HL-60 (cell line): Measurements from ENCODE around the gene INSM1.

Experiments used
- DNase-seq, 2 experiments: peaks; one replicate each; pipeline ENCODE4 v3.0.0-alpha.2; 2010 to 2020; ENCODE audit warnings: low read depth in 1 of 2, low spot score in 1 of 2
- H3K27ac ChIP-seq: fragments of 250-450 bp; sonication (Bioruptor Pico); replicated peaks from 2 replicates; pipeline ENCODE4 v1.5.1; 2020; ENCODE audit warnings: mild to moderate bottlenecking, moderate library complexity
- H3K27me3 ChIP-seq: fragments of 250-450 bp; sonication (Bioruptor Pico); 2 replicates; pipeline ENCODE4 v1.5.1; 2021; ENCODE audit warnings: mild to moderate bottlenecking, moderate library complexity; ENCODE audit not compliant: insufficient read depth, poor library complexity, severe bottlenecking
- H3K4me3 ChIP-seq: replicated peaks from 2 replicates; pipeline ENCODE4 v1.5.1; 2011; ENCODE audit warnings: mild to moderate bottlenecking, control low read depth, low read length; ENCODE audit not compliant: insufficient read depth
- CTCF ChIP-seq: IDR thresholded peaks from one replicate; pipeline ENCODE4 v1.5.1; 2011; ENCODE audit warnings: low read length, control low read depth, inconsistent platforms; ENCODE audit not compliant: insufficient read depth
- GABPA ChIP-seq: IDR thresholded peaks from 2 replicates; pipeline ENCODE4 v1.6.1; 2012; ENCODE audit warnings: low read depth
- POLR2AphosphoS5 ChIP-seq: IDR thresholded peaks from 2 replicates; pipeline ENCODE4 v1.6.1; 2012; ENCODE audit warnings: low read depth
- SPI1 ChIP-seq: IDR thresholded peaks from 2 replicates; pipeline ENCODE4 v1.6.1; 2012; ENCODE audit warnings: low read depth, mild to moderate bottlenecking, borderline replicate concordance
- long read RNA-seq: library from polyadenylated mRNA; unstranded; transcript quantifications from one replicate; pipeline ENCODE4 v2.0.0, GENCODE V29; 2020
- TF ChIP-seq, protein P1 (sequence below): IDR thresholded peaks from 2 replicates; pipeline ENCODE4 v1.6.1; 2012; ENCODE audit warnings: low read depth; ENCODE audit not compliant: insufficient replicate concordance

INSM1 gene, protein sequence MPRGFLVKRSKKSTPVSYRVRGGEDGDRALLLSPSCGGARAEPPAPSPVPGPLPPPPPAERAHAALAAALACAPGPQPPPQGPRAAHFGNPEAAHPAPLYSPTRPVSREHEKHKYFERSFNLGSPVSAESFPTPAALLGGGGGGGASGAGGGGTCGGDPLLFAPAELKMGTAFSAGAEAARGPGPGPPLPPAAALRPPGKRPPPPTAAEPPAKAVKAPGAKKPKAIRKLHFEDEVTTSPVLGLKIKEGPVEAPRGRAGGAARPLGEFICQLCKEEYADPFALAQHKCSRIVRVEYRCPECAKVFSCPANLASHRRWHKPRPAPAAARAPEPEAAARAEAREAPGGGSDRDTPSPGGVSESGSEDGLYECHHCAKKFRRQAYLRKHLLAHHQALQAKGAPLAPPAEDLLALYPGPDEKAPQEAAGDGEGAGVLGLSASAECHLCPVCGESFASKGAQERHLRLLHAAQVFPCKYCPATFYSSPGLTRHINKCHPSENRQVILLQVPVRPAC
- long read RNA-seq: 0 reads

DNA sequence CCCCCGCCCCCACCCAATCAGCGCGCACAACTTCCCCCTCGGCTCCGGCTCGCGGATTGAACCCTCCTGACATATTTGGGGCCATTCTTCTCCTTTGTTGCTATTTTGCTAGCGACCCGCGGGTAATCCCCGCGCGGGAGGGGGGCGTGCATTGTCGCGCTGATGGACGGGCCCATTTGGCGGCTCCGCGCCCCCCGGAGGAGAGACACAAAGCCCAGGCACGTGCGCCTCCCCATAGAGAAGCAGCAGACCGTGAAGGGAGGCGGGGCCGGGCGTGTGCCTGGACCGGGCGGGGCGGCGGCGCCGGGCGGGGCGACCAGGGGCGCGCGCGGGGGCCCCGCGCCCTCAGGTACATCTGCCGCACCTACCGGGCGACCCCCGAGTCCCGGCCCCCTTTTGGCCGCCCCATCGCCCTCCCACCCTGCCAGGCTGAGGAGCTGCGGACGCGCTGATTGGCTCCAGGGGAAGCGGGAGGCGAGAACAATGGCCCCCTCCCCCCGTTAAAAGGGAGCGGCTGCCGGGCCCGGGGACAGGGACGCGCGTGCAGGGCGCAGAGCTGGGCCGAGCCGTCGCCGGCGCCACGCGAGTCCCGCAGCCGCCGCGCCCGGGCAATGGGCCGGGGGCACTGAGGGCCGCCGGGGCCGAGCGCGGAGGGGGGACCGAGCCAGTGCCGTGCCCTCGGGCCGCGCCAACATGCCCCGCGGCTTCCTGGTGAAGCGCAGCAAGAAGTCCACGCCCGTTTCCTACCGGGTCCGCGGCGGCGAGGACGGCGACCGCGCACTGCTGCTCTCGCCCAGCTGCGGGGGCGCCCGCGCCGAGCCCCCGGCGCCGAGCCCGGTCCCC is at the start of gene INSM1:
TSS of gene INSM1 (plus strand) at position 530 of the 843 bp plus-strand sequence. CDS start at position 694, 164 bp downstream.
- Histone ChIP-seq H3K27me3 (peaks cover 78% of the 10 kb centered on the region), H3K4me3 (peak within 1 kb of the TSS; percentile 35), H3K27ac (no peak within 1 kb of the TSS)
- TF ChIP-seq SPI1 (no peak), CTCF (no peak), GABPA (no peak), POLR2AphosphoS5 (no peak)
- TF ChIP-seq, protein P1, sequence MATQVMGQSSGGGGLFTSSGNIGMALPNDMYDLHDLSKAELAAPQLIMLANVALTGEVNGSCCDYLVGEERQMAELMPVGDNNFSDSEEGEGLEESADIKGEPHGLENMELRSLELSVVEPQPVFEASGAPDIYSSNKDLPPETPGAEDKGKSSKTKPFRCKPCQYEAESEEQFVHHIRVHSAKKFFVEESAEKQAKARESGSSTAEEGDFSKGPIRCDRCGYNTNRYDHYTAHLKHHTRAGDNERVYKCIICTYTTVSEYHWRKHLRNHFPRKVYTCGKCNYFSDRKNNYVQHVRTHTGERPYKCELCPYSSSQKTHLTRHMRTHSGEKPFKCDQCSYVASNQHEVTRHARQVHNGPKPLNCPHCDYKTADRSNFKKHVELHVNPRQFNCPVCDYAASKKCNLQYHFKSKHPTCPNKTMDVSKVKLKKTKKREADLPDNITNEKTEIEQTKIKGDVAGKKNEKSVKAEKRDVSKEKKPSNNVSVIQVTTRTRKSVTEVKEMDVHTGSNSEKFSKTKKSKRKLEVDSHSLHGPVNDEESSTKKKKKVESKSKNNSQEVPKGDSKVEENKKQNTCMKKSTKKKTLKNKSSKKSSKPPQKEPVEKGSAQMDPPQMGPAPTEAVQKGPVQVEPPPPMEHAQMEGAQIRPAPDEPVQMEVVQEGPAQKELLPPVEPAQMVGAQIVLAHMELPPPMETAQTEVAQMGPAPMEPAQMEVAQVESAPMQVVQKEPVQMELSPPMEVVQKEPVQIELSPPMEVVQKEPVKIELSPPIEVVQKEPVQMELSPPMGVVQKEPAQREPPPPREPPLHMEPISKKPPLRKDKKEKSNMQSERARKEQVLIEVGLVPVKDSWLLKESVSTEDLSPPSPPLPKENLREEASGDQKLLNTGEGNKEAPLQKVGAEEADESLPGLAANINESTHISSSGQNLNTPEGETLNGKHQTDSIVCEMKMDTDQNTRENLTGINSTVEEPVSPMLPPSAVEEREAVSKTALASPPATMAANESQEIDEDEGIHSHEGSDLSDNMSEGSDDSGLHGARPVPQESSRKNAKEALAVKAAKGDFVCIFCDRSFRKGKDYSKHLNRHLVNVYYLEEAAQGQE: no peak
- no peak for DNase-seq

GRCh38 chr20:20318365-20319161 is 49.3 kb upstream of the INSM1 start:
- Histone ChIP-seq H3K27ac (peak overlapping the region; percentile 73), H3K4me3 (no peak overlapping the region), H3K27me3 (no peaks in the 10 kb centered on the region)
- DNase-seq: peak; percentile 82 to 89
- TF ChIP-seq CTCF: no peak
- no peak for TF ChIP-seq SPI1
- no peak for TF ChIP-seq POLR2AphosphoS5

- H3K27ac ChIP-seq: no peak overlapping the region
- DNase-seq: no peak
- no peak for TF ChIP-seq SPI1
- TF ChIP-seq, protein P1: no peak
- TF ChIP-seq GABPA: no peak
- TF ChIP-seq POLR2AphosphoS5: no peak
- TF ChIP-seq CTCF: no peak
- no peak overlapping the region for H3K4me3 ChIP-seq
- no peaks in the 10 kb centered on the region for H3K27me3 ChIP-seq
Observed at GRCh38 chr20:20321134-20321533, 46.8 kb upstream of the INSM1 start.
